GM12875 (cell line): ENCODE results near the gene SLC9A3.

Experiments used
- H3K4me3 ChIP-seq: one replicate; pipeline ENCODE4 v1.5.1; 2011; ENCODE audit warnings: low read depth, low read length, control low read depth
- TF ChIP-seq, protein P1 (sequence below): IDR thresholded peaks from 2 replicates; pipeline ENCODE4 v1.5.1; 2011; ENCODE audit warnings: low read depth, mild to moderate bottlenecking, control low read depth, inconsistent platforms, low read length, moderate library complexity, borderline replicate concordance; ENCODE audit not compliant: insufficient read depth

The SLC9A3 gene

GRCh38 chr5:502325-503079, 21.7 kb downstream of the SLC9A3 start:
- TF ChIP-seq, protein P1, sequence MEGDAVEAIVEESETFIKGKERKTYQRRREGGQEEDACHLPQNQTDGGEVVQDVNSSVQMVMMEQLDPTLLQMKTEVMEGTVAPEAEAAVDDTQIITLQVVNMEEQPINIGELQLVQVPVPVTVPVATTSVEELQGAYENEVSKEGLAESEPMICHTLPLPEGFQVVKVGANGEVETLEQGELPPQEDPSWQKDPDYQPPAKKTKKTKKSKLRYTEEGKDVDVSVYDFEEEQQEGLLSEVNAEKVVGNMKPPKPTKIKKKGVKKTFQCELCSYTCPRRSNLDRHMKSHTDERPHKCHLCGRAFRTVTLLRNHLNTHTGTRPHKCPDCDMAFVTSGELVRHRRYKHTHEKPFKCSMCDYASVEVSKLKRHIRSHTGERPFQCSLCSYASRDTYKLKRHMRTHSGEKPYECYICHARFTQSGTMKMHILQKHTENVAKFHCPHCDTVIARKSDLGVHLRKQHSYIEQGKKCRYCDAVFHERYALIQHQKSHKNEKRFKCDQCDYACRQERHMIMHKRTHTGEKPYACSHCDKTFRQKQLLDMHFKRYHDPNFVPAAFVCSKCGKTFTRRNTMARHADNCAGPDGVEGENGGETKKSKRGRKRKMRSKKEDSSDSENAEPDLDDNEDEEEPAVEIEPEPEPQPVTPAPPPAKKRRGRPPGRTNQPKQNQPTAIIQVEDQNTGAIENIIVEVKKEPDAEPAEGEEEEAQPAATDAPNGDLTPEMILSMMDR, result no peak
- no peak overlapping the region for H3K4me3 ChIP-seq

DNA sequence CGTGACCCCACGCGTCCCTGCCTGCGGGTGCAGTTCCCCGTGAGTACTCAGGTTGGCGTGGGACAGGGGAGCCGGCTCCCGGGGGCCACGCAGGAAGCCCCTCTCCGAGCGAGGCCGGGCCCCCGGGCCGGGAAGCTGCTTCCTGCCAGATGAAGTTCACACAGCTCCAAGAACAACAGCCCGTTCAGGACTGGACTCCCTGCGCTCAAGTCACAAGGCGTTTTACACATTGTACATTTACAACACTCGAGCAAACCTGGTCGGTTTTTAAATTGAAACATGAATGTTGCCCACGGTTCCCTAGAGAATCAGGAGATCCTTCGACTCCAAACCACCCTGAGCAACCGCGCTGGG, 22.4 kb downstream of the SLC9A3 start:
- TF ChIP-seq, protein P1, result no peak
- H3K4me3 ChIP-seq, result no peak overlapping the region

DNA sequence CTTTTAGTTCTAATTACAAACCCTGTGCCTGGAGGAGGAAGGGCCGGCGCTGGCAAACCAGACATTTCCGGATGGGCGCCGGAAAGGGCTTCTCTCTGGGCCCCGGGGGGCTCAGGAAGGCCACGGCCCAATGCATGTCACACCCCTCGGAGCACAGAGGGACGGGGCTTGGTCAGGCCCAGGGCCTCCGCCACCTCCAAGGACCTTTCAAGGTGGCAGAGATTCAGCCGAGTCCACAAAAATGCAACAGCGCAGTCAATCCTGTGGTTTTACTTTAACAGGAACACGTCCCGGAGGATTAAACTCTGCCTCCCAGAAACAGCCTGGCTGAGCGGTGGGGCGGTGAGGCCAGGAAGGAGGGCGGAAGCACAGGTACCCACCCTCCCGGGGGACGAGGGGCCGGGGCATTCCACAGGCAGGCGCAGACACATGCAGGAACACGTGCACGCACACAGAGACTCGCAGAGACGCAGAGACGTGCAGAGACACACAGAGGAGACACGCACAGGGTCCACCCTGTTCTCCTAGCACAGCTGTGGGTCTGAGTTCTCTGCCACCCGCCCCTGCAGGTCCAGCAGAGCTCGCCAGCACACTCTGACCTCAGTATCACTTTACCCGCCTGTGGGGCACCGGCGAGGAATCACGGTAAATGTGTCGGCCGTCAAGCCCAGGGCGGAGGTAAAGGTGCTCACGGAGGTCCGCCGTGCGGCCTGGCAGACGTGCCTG, 23.0 kb downstream of the SLC9A3 start:
- no peak overlapping the region for H3K4me3 ChIP-seq
- TF ChIP-seq, protein P1, result no peak

GRCh38 chr5:500491-500890, 23.8 kb downstream of the SLC9A3 start:
- TF ChIP-seq, protein P1, result no peak
- H3K4me3 ChIP-seq, result no peak overlapping the region

DNA sequence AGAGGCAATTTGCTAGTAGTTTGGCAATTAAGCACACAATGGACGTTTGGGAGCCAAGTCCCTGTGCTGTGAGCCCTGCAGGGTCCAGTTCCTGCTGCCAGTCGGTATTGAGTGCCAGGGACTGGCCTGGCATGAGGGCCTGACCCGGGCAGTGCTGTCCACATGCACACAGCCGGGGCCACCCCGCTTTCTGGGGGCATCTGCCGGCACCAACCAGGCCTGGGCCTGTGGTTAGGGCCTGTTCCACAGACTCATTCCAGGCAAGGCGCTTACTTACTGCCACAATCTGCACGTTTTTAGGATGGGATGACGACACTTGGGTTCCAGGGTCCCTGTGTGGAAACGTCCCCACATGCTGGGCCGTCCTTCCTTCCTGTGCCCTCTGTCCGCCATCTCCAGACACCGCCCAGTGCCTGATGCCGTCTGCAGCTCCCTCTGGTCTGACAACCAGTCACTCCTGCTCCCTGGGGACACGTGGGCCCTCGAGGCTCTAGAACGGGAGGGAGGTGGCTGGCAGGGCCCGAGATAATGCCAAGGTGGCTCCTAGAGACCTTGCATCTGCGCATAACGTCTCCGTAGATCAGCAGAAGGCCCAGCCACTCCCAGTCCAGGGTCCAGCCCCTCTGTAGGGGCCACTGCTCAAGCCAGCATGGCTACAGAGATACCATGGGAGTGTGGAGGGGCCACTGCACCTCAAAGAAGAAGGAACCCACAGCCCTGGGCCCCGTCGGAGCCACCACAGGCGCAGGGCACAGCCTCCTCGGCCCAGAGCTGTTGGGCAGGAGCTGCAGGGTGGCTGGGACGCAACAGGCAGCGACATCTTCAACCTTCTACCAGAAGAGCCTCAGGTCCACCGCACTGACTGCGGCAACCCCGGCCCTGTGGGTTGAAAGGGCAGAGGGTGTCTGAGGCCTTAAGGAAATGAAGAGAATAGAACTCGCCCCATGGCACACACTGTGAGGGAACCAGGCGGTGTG, 24.7 kb downstream of the SLC9A3 start:
- TF ChIP-seq, protein P1, result no peak
- H3K4me3 ChIP-seq, result no peak overlapping the region

DNA sequence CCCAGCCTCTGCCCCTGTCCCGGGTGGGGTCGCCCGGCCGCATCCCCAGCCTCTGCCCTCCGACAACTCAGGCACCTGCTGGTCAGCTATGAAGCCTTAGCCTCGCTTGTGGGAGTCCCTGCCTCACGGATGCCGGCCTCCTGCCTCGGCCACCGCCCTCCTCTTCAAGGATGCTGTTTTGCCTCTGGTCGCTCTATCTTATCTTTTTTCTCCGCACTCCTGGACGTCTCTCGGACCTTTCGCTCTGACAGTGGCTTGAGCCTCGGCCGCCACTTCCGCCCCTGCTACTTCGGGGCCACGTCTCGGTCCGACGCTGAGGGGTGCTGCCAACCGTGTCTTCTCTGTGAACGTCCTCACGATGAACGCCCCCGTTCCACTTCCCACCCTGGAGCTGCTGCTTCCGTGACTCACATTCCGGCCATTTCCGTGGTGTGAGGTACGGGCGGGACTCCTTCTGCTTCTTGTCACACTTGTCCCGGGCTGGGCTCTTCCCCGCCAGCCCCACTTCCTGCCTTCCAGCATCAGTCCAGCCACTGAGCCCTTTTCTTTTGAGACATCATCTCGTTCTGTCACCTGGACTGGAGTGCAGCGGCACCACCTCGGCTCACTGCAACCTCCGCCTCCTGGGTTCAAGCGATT, 26.3 kb downstream of the SLC9A3 start:
- no peak overlapping the region for H3K4me3 ChIP-seq
- TF ChIP-seq, protein P1, result no peak
